GF-D8 (cell line): ENCODE results near the gene XCL1.
"Not testable (repeated sequence)": the region's sequence is repeated elsewhere in the genome, so short reads cannot be mapped to it uniquely, and the experiment has no call there.

Source experiments
- DNase-seq: peaks from one replicate; lab custom pipeline; 2025; lab: John Stamatoyannopoulos, UW

The XCL1 gene

GRCh38 chr1:168567568-168567967 lies 8.8 kb upstream of the XCL1 start:
- DNase-seq = no peak

GRCh38 chr1:168568346-168568745 lies 8.1 kb upstream of the XCL1 start:
- no peak for DNase-seq

- no peak for DNase-seq
Measured at GRCh38 chr1:168570652-168571051, 5.8 kb upstream of the XCL1 start.

GRCh38 chr1:168572633-168573032 lies 3.8 kb upstream of the XCL1 start:
- no peak for DNase-seq

- DNase-seq = not testable (repeated sequence)
Measured at GRCh38 chr1:168574234-168574633, 2.2 kb upstream of the XCL1 start.

- not testable (repeated sequence) for DNase-seq
Measured at GRCh38 chr1:168578531-168579185, 2.3 kb downstream of the XCL1 start.

- DNase-seq = not testable (repeated sequence)
Measured at GRCh38 chr1:168580290-168580689, 3.9 kb downstream of the XCL1 start.

- not testable (repeated sequence) for DNase-seq
Measured at GRCh38 chr1:168580991-168581390, 4.6 kb downstream of the XCL1 start.

- no peak for DNase-seq
Measured at GRCh38 chr1:168581817-168582572, 5.6 kb downstream of the XCL1 start.

- DNase-seq = no peak
Measured at GRCh38 chr1:168582688-168583336, 6.4 kb downstream of the XCL1 start.

GRCh38 chr1:168583571-168583970 lies 7.2 kb downstream of the XCL1 start:
- no peak for DNase-seq

- DNase-seq = no peak
Measured at GRCh38 chr1:168585191-168585590, 8.8 kb downstream of the XCL1 start.

- DNase-seq = no peak
Measured at GRCh38 chr1:168585937-168586336, 9.5 kb downstream of the XCL1 start.

GRCh38 chr1:168589167-168589566 lies 12.8 kb downstream of the XCL1 start:
- DNase-seq = no peak

- no peak for DNase-seq
Measured at GRCh38 chr1:168591066-168591465, 14.7 kb downstream of the XCL1 start.

GRCh38 chr1:168591641-168592250 lies 15.3 kb downstream of the XCL1 start:
- no peak for DNase-seq

GRCh38 chr1:168595403-168595802 lies 19.0 kb downstream of the XCL1 start:
- DNase-seq = not testable (repeated sequence)

- no peak for DNase-seq
Measured at GRCh38 chr1:168598125-168598524, 21.7 kb downstream of the XCL1 start.

- DNase-seq = no peak
Measured at GRCh38 chr1:168598892-168599291, 22.5 kb downstream of the XCL1 start.

- DNase-seq = no peak
Measured at GRCh38 chr1:168599641-168600040, 23.2 kb downstream of the XCL1 start.

- DNase-seq = no peak
Measured at GRCh38 chr1:168601051-168601450, 24.6 kb downstream of the XCL1 start.

GRCh38 chr1:168603501-168604110 lies 27.2 kb downstream of the XCL1 start:
- no peak for DNase-seq
